HG02852 (cell line): ENCODE measurements around the gene CARS2.
"Not testable (repeated sequence)": the region's sequence is repeated elsewhere in the genome, so short reads cannot be mapped to it uniquely, and the experiment has no call there.

Experiments
- ATAC-seq: cut with Tn5 transposase; IDR thresholded peaks from one replicate; pipeline ENCODE4 v1.9.1; 2021; ENCODE audit warnings: mild to moderate bottlenecking, moderate library complexity; ENCODE audit not compliant: unreplicated experiment

CARS2 gene

GRCh38 chr13:110639935-110640334 lies 66.0 kb downstream of the CARS2 start:
- ATAC-seq, result no peak

GRCh38 chr13:110638814-110639806 lies 66.8 kb downstream of the CARS2 start:
- ATAC-seq, result no peak

- no peak for ATAC-seq
Observed at GRCh38 chr13:110638257-110638656, 67.7 kb downstream of the CARS2 start.

- no peak for ATAC-seq
Observed at GRCh38 chr13:110637747-110638146, 68.2 kb downstream of the CARS2 start.

DNA sequence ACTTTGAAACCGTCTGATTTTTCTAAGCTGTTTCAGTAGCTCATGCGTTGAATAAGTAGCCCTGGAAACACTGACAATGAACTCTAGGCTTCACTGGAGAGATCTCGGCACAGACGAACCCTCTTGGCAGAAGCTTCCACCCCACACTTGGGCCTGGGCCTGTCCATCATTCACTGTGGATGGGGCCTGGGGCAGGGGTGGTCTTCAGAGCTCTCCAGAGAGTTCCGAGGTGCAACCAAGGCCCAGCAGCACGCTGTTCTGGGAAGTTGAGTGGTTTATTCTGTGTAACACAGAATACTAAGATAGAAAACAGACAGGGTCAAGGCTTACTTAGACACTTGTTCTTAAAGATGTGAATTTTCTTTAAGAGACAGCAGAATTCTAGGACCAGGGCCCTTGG lies 68.6 kb downstream of the CARS2 start:
- ATAC-seq, result no peak

DNA sequence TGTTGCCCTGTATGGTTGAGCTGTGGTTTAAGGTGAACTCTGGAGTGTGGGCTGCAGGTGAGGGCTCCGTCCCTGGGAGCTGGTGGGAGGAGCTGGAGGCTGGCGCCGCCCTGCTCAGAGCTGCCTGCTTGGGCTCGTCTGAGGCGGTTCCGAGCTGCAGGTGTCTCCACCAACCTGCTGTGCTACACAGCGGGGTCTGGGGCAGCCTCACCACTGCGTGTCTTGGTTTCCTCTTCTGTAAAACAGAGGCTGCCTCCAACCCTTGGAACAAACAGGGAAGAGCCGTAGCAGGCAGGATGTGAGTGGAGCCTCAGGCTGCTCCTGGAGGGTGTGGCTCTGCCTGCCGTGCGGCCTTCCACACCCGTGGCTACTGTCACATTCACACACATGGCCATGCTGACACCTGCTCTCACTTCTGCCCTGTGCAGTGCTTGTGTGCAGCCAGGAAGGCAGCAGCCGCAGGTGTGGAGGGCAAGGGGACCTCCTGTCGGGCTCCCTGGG lies 69.2 kb downstream of the CARS2 start:
- ATAC-seq, result no peak

DNA sequence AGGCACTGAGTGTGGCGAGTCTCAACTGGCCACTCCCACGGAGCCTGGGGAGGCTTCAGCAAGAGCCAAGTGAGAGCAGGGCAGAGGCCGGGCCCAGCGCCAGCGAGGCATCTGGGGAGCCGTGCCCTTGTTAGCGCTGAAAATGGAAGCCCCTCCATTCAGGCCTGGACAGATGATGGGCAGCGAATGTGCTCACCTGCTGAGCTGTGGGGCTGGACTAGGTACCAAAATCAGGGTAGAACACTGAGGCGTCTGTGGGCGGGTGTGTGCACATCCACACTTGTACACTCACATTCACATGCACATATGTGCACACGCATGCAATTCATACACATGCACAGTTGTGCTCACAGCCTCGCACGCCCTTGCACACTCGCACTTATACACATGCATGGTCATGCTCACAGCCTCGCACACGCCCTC lies 69.9 kb downstream of the CARS2 start:
- no peak for ATAC-seq

DNA sequence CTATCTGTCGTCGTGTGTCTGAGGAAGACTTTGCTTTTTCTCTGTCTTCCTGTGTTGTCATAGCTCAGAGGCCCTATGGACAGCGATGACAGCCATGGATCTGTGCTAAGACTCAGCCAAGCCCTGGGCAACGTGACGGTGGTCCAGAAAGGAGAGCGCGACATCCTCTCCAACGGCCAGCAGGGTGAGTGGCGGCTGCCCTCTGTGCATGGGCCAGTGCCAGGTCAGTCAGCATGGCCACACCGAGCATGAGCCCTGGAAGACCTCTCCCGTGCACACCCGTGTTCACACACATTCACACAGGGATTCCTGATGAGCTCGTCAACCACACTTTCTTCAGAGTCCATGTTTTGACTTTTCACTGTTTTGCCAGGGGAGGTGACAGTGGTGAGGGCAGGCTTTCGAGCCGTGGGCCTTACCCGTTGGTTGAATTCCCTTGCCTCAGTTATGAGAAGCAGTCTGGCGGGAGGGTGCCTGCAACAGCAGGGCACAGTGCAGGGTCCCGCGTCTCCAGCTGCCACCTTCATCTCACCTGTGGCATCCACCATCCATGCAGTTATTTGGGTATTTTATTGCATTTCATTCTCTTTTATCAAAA lies 70.4 kb downstream of the CARS2 start:
- ATAC-seq, result no peak

DNA sequence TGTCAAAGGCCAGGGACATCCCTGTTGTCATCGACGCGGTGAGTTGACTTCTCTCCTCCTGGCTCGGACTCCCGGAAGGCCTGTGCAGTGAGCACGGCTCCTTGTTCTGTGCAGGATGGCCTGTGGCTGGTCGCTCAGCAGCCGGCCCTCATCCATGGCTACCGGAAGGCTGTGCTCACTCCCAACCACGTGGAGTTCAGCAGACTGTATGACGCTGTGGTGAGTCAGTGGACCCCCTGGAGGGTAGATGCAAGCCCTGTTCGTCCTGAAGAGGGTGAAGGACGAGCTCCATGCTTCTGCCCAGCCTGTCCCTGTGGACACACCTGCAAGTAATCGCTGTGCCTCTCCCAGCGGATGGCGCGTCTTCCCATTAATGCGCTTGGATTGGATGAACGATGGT lies 71.4 kb downstream of the CARS2 start:
- no peak for ATAC-seq

GRCh38 chr13:110633776-110634175 lies 72.1 kb downstream of the CARS2 start:
- no peak for ATAC-seq

DNA sequence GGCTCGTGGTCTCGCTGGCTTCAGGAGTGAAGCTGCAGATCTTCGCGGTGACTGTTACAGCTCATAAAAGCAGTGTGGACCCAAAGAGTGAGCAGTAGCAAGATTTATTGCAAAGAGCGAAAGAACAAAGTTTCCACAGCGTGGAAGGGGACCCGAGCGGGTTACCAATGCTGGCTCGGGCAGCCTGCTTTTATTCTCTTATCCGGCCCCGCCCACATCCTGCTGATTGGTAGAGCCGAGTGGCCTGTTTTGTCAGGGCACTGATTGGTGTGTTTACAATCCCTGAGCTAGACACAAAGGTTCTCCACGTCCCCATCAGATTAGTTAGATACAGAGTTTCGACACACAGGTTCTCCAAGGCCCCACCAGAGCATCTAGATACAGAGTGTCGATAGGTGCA lies 73.7 kb downstream of the CARS2 start:
- ATAC-seq, result not testable (repeated sequence)

DNA sequence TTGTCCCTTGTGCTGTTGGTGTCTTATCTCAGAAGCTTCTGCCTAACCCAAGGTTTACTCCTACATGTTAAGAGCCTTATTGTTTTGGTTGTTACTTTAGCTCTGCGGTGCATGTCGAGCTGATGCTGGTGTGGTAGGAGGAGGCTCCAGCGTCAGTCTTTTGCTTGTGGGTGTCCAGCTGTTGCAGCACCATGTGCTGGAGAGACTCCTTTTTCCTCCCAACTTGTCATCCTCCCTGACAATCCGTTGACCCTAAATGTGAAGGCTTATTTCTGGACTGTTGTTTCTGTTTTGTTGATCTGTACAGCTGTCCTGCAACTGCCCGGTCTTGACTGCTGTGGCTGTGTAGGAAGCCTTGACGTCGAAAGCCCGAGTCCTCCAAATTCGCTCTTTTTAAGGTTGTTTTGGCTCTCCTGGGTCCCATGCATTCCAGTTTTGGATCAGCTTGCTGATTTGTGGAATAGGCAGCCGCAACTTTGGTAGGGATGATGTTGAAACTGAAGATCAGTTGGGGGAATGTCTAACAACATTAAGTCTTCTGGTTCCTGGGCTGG lies 75.3 kb downstream of the CARS2 start:
- ATAC-seq, result no peak

DNA sequence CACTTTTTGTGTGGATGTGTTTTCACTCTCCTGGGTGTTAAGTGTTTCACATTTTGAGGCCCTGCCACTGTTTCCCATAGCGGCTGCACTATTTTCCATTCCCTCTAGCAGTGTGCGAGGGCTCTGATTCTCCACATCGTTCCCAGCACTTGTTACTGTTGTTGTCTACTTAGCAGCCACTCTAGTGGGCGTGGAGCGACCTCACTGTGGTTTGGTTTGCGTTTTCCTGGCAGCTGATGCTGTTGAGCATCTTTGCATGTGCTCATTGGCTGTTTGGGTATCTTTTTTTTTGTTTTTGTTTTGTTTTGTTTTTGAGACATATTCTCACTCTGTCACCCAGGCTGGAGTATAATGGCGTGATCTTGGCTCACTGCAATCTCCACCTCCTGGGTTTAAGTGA lies 76.2 kb downstream of the CARS2 start:
- ATAC-seq, result no peak

- no peak for ATAC-seq
Observed at GRCh38 chr13:110628952-110629701, 76.8 kb downstream of the CARS2 start.

- ATAC-seq, result no peak
Observed at GRCh38 chr13:110628477-110628793, 77.5 kb downstream of the CARS2 start.

DNA sequence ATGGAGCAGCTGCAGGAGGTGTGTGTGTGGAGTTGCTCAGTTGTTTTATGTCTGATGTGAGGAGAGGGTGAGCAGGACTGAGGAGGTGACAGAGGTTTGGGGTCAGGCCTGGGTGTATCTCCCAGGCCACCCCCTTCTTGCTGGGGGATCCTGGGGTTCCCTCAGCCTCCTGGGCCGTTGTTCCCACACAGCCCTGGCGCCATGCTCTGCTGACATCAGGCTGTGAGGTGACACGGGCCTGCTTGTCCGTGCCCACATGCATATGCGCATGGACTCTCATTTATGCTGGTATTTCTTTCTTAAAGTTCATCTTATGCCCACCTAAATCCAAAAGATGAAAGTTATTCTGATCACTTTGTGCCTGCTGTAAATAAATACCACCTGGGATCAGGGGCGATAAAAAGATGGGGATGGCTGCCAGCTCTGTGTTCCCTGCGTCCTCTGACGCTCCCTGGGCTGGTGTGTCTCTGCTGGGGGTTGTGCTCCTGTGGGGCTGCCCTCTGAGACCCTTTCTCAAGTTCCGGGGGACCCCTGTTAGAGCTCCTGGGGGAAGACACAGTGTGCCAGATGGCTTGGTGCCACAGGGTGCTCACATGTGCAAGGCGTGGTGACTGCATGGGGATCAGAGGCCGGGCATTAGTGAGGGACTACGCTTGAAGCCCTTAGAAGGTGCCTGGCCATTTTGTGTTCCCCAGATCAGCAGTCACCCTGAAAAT lies 78.0 kb downstream of the CARS2 start:
- no peak for ATAC-seq

DNA sequence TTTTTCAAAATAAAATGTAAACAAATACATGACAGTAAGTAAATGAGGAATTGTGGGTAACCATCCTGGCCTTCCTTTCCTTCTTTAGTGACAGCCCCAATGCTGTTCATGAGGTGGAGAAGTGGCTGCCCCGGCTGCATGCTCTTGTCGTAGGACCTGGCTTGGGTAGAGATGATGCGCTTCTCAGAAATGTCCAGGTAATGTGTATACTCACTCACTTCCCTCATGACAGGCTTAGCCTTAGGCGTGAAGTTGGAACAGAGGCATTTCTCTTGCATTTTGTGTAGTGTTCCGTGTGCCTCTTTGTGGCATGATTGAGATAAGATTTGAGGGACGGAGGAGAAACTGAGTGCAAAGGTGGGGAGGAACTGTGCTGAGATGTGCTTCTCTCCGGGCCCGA lies 78.6 kb downstream of the CARS2 start:
- ATAC-seq, result no peak

DNA sequence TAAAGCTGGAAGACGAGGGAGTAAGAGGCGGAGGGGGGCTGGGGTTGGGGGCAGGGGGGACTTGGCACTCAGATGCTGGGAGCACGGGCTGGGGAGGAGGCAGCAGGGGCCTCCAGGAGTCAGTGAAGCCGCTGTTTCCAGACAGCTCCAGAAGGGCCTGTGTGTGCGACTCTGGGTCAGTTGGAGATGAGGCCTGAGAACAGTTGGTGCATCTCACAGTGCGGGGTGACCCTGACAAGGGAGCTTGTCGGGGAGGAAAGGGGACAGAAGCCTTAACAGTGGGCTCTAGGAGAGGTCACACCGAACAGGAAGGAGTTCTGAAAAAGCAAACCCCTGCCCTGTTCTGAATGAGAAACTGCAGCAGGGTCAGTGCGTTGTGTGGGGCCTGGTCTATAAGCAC lies 79.4 kb downstream of the CARS2 start:
- no peak for ATAC-seq

- no peak for ATAC-seq
Observed at GRCh38 chr13:110625771-110626321, 80.1 kb downstream of the CARS2 start.
